ENCODE data around the gene LARGE1.

- TF ChIP-seq CTCF (IDR thresholded peaks at IDR 0.05), result no peak
- no peak for TF ChIP-seq POLR2A (IDR thresholded peaks at IDR 0.05)
Measured at GRCh38 chr22:33529424-33530113, 390.7 kb downstream of the LARGE1 start.

Data from Peyer's patch (tissue), 4 donors.